Activated effector memory CD4-positive, alpha-beta T cell treated with Interleukin-2 at 50 U/mL for 16 hours (primary cell): ENCODE measurements around the gene IER2.
"Not testable (repeated sequence)": the region's sequence is repeated elsewhere in the genome, so short reads cannot be mapped to it uniquely, and the experiment has no call there.

Experiments used
- DNase-seq: peaks from one replicate; pipeline ENCODE4 v3.0.0-alpha.2; 2020

The IER2 gene

GRCh38 chr19:13146763-13147563 lies 3.2 kb upstream of the IER2 start:
- DNase-seq: no peak

- DNase-seq: not testable (repeated sequence)
Measured at GRCh38 chr19:13149173-13149627, 1.0 kb upstream of the IER2 start.

GRCh38 chr19:13149628-13150186 lies 504 bp upstream of the IER2 start:
- DNase-seq: no peak

GRCh38 chr19:13150931-13151604 lies 857 bp downstream of the IER2 start:
- DNase-seq: no peak

- DNase-seq: peak; percentile 93
Measured at GRCh38 chr19:13151605-13152355, 1.6 kb downstream of the IER2 start.

GRCh38 chr19:13152356-13152973 lies 2.3 kb downstream of the IER2 start:
- no peak for DNase-seq

- peak; percentile 94 for DNase-seq
Measured at GRCh38 chr19:13152974-13153568, 2.9 kb downstream of the IER2 start.

- DNase-seq: no peak
Measured at GRCh38 chr19:13153569-13154240, 3.5 kb downstream of the IER2 start.

- peak; percentile 16 for DNase-seq
Measured at GRCh38 chr19:13154241-13154778, 4.1 kb downstream of the IER2 start.

GRCh38 chr19:13154911-13155471 lies 4.8 kb downstream of the IER2 start:
- DNase-seq: peak; percentile 63

- peak; percentile 69 for DNase-seq
Measured at GRCh38 chr19:13155472-13156359, 5.5 kb downstream of the IER2 start.

GRCh38 chr19:13159713-13160112 lies 9.5 kb downstream of the IER2 start:
- no peak for DNase-seq

GRCh38 chr19:13160557-13160956 lies 10.3 kb downstream of the IER2 start:
- DNase-seq: no peak

- peak; percentile 80 for DNase-seq
Measured at GRCh38 chr19:13162724-13163608, 12.8 kb downstream of the IER2 start.

- peak; percentile 37 for DNase-seq
Measured at GRCh38 chr19:13163609-13164342, 13.6 kb downstream of the IER2 start.

GRCh38 chr19:13164343-13165161 lies 14.3 kb downstream of the IER2 start:
- peak; percentile 35 for DNase-seq
